ENCODE measurements around the gene NUPR1.
A peak's percentile ranks its signal among the peaks of the same experiment; 100 is the strongest.

NUPR1 gene

DNA sequence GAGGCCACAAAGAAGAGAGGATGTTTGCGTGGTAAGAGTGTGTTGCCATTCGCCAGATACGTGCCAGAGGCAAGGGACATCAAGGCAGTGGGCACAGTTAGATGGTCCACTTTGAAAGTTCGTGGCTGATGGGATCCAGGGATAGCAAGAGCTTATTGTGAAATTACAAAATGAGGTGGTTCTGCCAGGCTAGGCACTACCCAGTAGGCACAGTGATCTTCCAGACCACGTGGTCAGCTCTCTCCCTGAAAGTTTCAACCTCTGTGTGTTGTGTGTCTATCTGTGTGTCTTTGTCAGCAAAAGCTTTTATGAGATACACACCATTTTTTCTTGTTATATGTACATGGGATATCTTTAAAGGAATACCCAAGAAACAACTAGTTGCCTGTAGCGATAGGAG lies 24.4 kb upstream of the NUPR1 start (continued):
- TF ChIP-seq ZIC2 (tag by site-specific recombination; IDR thresholded peaks at IDR 0.05), result no peak
- no peak for TF ChIP-seq ZSCAN16 (tag by site-specific recombination; IDR thresholded peaks at IDR 0.05)
- TF ChIP-seq ZNF776 (tag by site-specific recombination; IDR thresholded peaks at IDR 0.05; ENCODE audit: borderline replicate concordance), result no peak

DNA sequence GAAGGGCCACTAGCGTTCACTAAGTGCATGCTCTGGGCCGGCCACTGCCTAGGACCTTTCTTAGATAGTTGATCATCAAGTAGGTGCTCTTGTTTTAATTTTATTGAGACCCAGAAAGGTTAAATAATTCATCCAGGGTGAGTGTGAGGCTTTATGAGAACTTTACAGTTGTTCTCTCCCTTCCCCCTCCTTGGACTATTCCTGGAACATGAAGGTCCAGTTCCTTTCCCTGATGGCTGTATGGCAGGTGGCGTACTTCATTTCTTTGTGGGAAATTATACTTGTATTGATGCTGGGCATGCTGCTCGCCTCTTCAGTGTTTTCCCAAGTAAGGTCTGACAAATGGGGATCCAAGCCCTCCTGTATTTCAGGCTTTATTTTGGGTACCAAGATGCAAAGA lies 23.4 kb upstream of the NUPR1 start:
- ChIA-PET CTCF (interaction anchor here (0.7 kb wide), 1 partner anchor 55 kb away, joined by 3 read pairs; no protein-coding TSS in a partner anchor), POLR2A (no interaction called here)
- Histone ChIP-seq H3K27ac (ENCODE audit: extremely low read depth, low read depth, low read length) (no peak overlapping the region), H3K36me3 (ENCODE audit: control insufficient read depth in 2 of 2, insufficient read depth in 1 of 2, low read length in 2 of 2) (peaks cover 4 to 6% of the 10 kb centered on the region in 2 experiments; a peak in 2 of 3 replicates), H3K4me3 (ENCODE audit: low read depth, low read length) (no peak overlapping the region), H3K9me3 (ENCODE audit: control insufficient read depth, insufficient read depth, low read depth, low read length) (no peaks in the 10 kb centered on the region), H3K4me1 (ENCODE audit: control insufficient read depth, insufficient read depth, low read length) (no peaks in the 10 kb centered on the region)
- TF ChIP-seq KLF10 (tag by site-specific recombination; IDR thresholded peaks at IDR 0.05) (no peak), ZNF302 (tag by site-specific recombination; IDR thresholded peaks at IDR 0.05; ENCODE audit: low read depth) (no peak), ZNF843 (tag by site-specific recombination; IDR thresholded peaks at IDR 0.05) (no peak), ZNF530 (tag by site-specific recombination; IDR thresholded peaks at IDR 0.05; ENCODE audit: low read depth) (no peak), ZNF621 (tag by site-specific recombination; IDR thresholded peaks at IDR 0.05) (no peak), SCRT1 (tag by site-specific recombination; IDR thresholded peaks at IDR 0.05; ENCODE audit: borderline replicate concordance) (no peak), SP3 (tag by site-specific recombination; IDR thresholded peaks at IDR 0.05) (no peak)
- TF ChIP-seq, protein P1, sequence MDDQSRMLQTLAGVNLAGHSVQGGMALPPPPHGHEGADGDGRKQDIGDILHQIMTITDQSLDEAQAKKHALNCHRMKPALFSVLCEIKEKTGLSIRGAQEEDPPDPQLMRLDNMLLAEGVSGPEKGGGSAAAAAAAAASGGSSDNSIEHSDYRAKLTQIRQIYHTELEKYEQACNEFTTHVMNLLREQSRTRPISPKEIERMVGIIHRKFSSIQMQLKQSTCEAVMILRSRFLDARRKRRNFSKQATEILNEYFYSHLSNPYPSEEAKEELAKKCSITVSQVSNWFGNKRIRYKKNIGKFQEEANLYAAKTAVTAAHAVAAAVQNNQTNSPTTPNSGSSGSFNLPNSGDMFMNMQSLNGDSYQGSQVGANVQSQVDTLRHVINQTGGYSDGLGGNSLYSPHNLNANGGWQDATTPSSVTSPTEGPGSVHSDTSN (CRISPR knock-in tag; IDR thresholded peaks at IDR 0.05), result no peak
- TF ChIP-seq, protein P2, sequence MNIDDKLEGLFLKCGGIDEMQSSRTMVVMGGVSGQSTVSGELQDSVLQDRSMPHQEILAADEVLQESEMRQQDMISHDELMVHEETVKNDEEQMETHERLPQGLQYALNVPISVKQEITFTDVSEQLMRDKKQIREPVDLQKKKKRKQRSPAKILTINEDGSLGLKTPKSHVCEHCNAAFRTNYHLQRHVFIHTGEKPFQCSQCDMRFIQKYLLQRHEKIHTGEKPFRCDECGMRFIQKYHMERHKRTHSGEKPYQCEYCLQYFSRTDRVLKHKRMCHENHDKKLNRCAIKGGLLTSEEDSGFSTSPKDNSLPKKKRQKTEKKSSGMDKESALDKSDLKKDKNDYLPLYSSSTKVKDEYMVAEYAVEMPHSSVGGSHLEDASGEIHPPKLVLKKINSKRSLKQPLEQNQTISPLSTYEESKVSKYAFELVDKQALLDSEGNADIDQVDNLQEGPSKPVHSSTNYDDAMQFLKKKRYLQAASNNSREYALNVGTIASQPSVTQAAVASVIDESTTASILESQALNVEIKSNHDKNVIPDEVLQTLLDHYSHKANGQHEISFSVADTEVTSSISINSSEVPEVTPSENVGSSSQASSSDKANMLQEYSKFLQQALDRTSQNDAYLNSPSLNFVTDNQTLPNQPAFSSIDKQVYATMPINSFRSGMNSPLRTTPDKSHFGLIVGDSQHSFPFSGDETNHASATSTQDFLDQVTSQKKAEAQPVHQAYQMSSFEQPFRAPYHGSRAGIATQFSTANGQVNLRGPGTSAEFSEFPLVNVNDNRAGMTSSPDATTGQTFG (tag by site-specific recombination; IDR thresholded peaks at IDR 0.05; ENCODE audit: borderline replicate concordance), result no peak
- TF ChIP-seq, protein P3, sequence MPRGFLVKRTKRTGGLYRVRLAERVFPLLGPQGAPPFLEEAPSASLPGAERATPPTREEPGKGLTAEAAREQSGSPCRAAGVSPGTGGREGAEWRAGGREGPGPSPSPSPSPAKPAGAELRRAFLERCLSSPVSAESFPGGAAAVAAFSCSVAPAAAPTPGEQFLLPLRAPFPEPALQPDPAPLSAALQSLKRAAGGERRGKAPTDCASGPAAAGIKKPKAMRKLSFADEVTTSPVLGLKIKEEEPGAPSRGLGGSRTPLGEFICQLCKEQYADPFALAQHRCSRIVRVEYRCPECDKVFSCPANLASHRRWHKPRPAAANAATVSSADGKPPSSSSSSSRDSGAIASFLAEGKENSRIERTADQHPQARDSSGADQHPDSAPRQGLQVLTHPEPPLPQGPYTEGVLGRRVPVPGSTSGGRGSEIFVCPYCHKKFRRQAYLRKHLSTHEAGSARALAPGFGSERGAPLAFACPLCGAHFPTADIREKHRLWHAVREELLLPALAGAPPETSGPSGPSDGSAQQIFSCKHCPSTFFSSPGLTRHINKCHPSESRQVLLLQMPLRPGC (tag by site-specific recombination; IDR thresholded peaks at IDR 0.05), result no peak
- TF ChIP-seq, protein P4, sequence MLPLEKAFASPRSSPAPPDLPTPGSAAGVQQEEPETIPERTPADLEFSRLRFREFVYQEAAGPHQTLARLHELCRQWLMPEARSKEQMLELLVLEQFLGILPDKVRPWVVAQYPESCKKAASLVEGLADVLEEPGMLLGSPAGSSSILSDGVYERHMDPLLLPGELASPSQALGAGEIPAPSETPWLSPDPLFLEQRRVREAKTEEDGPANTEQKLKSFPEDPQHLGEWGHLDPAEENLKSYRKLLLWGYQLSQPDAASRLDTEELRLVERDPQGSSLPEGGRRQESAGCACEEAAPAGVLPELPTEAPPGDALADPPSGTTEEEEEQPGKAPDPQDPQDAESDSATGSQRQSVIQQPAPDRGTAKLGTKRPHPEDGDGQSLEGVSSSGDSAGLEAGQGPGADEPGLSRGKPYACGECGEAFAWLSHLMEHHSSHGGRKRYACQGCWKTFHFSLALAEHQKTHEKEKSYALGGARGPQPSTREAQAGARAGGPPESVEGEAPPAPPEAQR (tag by site-specific recombination; IDR thresholded peaks at IDR 0.05), result no peak

DNA sequence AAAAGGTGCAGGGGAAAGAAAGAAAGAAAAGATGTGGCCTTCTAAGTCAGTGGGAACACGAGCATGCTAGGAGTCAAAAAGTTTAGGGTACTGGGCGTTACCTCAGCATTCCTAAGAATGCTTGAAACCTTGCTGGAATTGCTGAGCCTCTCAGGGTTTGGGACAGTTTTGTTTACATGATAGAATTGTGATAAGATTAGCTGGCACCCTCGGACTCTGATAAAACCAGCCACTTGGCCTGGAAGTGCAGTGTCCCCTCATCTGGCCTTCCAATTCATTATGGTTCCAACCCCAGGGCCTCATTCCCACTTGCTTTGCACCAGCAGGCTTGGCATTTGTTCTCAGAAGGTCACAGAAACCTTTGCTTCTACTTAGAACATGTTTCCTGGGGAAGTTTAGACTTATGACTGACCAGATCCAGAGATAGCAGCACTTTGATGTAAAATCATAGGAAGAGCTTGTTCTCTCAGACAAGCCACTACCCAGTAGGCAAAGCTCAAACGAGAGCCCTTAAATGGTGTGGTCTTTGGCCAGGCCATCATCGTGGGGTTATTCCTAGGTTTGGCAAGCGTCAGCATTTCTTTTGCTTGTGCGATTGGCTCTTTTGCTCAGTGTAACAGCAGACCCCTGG lies 22.9 kb upstream of the NUPR1 start:
- no peaks in the 10 kb centered on the region for H3K4me1 ChIP-seq (ENCODE audit: control insufficient read depth, insufficient read depth, low read length)
- ChIA-PET CTCF (interaction anchor here (0.6 to 0.7 kb wide), 2 partner anchors 55 to 1492 kb away, joined by 3 read pairs; a partner anchor contains a TSS), POLR2A (no interaction called here)
- no peaks in the 10 kb centered on the region for H3K9me3 ChIP-seq (ENCODE audit: control insufficient read depth, insufficient read depth, low read depth, low read length)
- TF ChIP-seq, protein P5, sequence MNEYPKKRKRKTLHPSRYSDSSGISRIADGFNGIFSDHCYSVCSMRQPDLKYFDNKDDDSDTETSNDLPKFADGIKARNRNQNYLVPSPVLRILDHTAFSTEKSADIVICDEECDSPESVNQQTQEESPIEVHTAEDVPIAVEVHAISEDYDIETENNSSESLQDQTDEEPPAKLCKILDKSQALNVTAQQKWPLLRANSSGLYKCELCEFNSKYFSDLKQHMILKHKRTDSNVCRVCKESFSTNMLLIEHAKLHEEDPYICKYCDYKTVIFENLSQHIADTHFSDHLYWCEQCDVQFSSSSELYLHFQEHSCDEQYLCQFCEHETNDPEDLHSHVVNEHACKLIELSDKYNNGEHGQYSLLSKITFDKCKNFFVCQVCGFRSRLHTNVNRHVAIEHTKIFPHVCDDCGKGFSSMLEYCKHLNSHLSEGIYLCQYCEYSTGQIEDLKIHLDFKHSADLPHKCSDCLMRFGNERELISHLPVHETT (tag by site-specific recombination; IDR thresholded peaks at IDR 0.05), result no peak
- no peak for TF ChIP-seq SALL2 (tag by site-specific recombination; IDR thresholded peaks at IDR 0.05; ENCODE audit: borderline replicate concordance)
- 0 out of 2 replicates have a peak, but pooled peaks have one; percentile 6 for TF ChIP-seq ZNF121 (tag by site-specific recombination; IDR thresholded peaks at IDR 0.05)
- TF ChIP-seq KLF7 (tag by site-specific recombination; IDR thresholded peaks at IDR 0.05; ENCODE audit: borderline replicate concordance), result no peak
- TF ChIP-seq ZNF274 (IDR thresholded peaks at IDR 0.05; ENCODE audit: low read length), result no peak
- TF ChIP-seq ZNF274 (tag by site-specific recombination; IDR thresholded peaks at IDR 0.05; ENCODE audit: borderline replicate concordance), result no peak
- no peak for TF ChIP-seq ZNF658 (tag by site-specific recombination; IDR thresholded peaks at IDR 0.05)
- no peak for TF ChIP-seq HOXC10 (CRISPR knock-in tag; IDR thresholded peaks at IDR 0.05)
- H3K4me3 ChIP-seq (ENCODE audit: low read depth, low read length), result no peak overlapping the region
- H3K27ac ChIP-seq (ENCODE audit: extremely low read depth, low read depth, low read length), result no peak overlapping the region
- peaks cover 4 to 7% of the 10 kb centered on the region in 2 experiments; a peak in 2 of 3 replicates for H3K36me3 ChIP-seq (ENCODE audit: control insufficient read depth in 2 of 2, insufficient read depth in 1 of 2, low read length in 2 of 2)

All from HEK293 (cell line).